ENCODE measurements around the gene MFSD12.
"Not testable (repeated sequence)": the region's sequence is repeated elsewhere in the genome, so short reads cannot be mapped to it uniquely, and the experiment has no call there.

Gene MFSD12

DNA sequence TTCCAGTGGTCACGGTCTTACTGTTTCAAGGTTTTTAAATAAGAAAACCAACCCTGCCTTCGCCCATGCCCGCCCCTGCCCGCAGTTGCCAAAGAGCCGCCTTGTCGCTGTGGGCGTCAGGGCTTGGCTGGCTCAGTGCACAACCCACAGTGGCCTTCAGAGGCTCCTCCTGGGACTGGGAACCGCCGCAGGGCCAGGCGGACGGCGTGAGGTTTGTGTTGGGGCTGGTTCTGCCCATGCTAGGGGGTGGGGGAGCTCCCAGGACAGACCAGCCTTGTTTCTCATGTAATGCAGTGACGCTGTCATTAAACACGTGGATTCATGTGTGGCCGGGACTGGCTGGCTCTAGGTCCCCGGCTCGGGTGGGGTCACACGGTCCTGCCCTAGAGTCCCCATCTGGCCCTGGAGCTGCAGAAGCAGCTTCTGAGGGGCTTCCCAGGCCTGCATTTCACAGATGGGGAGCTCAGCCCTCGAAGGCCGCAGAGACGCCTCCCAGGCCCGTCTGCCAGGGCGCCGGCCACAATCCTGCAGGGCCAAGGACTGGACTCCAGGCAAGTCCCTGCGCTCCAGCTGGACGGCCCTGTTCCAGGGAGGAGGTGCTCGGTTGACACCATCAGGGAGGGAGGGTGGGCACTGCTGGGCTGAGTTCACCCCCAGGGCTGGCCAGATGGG lies 20.8 kb downstream of the MFSD12 start:
- no peak for DNase-seq

DNA sequence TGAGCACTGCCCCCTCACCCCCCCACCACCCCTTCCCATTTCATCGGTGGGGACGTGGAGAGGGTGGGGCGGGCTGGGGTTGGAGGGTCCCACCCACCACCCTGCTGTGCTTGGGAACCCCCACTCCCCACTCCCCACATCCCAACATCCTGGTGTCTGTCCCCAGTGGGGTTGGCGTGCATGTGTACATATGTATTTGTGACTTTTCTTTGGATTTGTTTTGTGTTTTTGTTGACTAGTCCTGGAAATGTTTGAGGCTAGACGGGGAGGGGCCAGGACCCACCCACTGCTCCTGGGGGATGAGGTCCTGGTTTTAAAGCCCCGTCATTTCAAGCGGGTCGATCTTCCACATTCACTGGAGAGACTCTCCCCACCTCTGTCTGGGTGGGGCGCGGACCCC lies 21.4 kb downstream of the MFSD12 start:
- no peak for DNase-seq

DNA sequence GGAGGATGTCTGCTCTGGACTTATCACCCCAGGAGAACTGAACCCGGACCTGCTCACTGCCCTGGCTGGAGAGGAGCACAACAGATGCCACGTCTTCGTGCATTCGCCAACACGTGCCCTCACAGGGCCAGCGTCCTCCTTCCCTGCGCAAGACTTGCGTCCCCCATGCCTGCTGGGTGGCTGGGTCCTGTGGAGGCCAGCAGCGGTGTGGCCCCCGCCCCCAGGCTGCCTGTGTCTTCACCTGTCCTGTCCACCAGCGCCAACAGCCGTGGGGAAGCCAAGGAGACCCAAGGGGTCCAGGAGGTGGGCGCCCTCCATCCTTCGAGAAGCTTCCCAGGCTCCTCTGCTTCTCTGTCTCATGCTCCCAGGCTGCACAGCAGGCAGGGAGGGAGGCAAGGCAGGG lies 21.8 kb downstream of the MFSD12 start:
- no peak for DNase-seq

DNA sequence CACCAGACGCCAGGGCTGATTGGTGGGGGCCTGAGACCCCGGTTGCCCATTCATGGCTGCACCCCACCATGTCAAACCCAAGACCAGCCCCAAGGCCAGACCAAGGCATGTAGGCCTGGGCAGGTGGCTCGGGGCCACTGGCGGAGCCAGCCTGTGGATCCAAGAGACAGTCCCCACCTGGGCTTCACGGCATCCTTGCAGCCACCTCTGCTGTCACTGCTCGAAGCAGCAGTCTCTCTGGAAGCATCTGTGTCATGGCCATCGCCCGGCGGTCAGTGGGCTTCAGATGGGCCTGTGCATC lies 22.2 kb downstream of the MFSD12 start:
- no peak for DNase-seq

DNA sequence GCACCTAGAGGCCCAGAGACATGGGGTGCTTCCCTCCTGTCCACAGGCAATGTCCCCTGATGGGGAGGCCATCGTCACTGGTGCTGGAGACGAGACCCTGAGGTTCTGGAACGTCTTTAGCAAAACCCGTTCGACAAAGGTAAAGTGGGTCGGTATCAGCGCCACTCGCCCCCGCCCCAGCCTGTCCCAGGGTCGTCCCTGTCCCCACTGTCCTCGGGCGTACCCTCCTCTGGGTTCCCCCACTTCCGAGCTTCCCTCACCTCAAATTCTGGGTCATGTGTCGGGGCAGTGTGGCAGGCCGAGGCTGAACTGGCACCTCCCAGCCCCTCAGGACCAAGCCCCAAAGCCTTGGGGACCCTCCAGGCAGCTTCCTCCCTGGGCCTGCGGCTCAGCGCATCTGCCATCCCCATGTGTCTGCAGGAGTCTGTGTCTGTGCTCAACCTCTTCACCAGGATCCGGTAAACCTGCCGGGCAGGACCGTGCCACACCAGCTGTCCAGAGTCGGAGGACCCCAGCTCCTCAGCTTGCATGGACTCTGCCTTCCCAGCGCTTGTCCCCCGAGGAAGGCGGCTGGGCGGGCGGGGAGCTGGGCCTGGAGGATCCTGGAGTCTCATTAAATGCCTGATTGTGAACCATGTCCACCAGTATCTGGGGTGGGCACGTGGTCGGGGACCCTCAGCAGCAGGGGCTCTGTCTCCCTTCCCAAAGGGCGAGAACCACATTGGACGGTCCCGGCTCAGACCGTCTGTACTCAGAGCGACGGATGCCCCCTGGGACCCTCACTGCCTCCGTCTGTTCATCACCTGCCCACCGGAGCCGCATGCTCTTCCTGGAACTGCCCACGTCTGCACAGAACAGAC lies 22.8 kb downstream of the MFSD12 start:
- DNase-seq, result no peak

DNA sequence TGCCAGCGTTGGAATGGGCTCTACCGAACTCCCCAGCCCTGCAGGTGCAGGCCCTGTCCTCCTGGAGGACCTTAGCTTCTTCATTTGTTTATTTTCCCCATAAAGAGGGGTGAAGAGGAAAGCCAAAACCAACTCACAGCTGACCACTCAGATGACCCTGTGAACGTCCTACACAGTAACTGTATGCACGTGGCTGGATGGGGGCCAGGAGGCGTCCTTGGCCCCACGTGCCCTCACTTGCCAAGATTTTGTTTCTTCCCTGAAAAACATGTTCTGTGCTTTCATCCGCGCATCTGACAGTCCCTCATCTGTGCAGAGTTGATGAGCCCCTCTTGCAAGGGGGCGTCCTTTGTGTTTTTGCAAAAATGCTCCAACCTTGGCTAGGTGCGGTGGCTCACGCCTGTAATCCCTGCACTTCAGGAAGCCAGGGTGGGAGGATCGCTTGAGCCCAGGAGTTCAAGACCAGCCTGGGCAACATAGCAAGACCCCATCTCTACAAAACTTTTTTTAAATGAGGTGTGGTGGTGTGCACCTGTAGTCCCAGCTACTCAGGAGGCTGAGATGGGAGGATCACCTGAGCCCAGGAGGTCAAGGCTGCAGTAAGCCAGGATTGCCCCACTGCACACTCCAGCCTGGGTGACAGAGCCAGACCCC lies 23.7 kb downstream of the MFSD12 start:
- DNase-seq, result no peak

DNA sequence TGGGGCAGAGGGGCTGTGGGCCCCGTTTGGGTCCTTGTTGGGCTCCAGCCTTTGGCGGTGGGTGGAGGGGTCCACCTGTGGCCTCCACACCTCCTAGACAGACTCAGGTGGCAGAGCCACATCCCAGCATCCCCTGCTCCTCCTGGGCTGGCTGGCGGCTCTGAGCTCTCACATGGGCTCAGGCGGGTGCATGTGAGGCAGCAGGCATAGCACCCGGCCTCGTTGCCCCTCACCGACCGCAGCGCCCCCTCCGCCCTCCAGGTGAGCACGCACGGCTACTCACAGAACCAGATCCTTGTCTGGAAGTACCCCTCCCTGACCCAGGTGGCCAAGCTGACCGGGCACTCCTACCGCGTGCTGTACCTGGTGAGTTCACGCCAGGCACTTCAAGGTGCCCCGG lies 24.4 kb downstream of the MFSD12 start:
- DNase-seq, result no peak

DNA sequence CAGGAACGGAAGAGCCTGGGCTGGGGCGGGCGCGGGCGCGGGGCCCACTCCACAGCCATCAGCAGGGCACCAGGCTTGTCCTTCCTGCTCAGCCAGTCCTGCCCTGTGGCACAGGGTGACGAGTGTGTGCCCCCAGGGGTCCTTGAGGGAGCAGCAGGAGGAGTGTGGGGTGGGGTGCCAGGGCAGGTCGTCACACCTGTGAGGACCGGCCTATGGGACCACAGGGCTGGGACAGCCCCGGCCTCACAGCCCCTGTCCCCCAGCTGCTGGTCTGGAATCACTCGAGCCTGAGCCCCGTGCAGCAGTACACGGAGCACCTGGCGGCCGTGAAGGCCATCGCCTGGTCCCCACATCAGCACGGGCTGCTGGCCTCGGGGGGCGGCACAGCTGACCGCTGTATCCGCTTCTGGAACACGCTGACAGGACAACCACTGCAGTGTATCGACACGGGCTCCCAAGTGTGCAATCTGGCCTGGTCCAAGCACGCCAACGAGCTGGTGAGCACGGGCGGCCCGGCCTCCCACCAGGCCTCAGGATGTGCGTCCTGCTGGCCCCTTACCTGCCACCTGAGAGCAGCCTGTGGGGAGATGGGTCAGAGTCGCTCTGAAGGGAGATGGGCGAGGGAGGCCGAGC lies 25.1 kb downstream of the MFSD12 start:
- DNase-seq, result no peak

DNA sequence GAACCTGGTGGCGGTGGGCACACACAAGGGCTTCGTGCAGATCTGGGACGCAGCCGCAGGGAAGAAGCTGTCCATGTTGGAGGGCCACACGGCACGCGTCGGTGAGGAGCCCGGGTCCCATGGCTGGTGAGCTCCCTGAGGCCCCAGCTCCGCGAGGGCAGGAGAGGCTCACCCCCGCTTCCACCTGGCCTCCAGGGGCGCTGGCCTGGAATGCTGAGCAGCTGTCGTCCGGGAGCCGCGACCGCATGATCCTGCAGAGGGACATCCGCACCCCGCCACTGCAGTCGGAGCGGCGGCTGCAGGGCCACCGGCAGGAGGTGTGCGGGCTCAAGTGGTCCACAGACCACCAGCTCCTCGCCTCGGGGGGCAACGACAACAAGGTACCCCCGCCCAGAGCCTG lies 25.7 kb downstream of the MFSD12 start:
- no peak for DNase-seq

DNA sequence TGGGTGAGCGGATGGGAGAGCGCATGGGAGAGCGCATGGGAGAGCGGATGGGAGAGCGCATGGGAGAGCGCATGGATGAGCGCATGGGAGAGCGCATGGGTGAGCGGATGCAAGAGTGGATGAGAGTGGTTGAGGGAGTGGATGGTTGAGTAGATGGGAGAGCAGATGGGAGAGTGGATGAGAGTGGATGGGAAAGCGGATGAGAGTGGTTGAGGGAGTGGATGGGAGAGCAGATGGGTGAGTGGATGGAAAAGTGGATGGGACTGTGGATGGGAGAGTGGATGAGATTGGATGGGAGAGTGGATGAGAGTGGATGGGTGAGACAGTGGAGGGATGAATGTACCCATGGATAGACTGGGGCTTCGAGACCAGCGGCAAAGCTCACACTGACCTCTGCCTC lies 27.0 kb downstream of the MFSD12 start:
- no peak for DNase-seq

DNA sequence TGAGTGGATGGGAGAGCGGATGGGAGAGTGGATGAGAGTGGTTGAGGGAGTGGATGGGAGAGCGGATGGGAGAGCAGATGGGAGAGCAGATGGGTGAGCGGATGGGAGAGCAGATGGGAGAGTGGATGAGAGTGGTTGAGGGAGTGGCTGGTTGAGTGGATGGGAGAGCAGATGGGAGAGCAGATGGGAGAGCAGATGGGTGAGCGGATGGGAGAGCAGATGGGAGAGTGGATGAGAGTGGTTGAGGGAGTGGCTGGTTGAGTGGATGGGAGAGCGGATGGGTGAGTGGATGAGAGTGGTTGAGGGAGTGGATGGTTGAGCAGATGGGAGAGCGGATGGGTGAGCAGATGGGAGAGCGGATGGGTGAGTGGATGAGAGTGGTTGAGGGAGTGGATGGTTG lies 28.1 kb downstream of the MFSD12 start:
- not testable (repeated sequence) for DNase-seq

DNA sequence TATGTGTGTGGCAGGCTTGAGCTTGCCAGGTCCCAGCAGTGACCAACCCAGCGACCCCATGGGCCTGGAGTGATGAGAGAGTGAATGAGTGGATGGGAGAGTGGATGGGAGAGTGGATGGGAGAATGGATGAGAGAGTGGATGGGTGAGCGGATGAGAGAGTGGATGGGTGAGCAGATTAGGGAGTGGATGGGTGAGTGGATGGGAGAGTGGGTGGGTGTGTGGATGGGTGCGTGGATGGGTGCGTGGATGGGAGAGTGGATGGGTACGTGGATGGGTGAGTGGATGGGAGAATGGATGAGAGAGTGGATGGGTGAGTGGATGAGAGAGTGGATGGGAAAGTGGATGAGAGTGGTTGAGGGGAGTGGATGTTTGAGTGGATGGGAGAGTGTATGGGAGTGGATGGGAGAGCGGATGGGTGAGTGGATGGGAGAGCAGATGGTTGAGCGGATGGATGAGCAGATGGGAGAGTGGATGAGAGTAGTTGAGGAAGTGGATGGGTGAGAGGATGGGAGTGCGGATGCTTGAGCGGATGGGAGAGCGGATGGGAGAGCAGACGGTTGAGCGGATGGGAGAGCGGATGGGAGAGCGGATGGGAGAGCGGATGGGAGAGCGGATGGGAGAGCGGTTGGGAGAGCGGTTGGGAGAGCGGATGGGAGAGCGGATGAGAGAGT lies 28.7 kb downstream of the MFSD12 start:
- no peak for DNase-seq

DNA sequence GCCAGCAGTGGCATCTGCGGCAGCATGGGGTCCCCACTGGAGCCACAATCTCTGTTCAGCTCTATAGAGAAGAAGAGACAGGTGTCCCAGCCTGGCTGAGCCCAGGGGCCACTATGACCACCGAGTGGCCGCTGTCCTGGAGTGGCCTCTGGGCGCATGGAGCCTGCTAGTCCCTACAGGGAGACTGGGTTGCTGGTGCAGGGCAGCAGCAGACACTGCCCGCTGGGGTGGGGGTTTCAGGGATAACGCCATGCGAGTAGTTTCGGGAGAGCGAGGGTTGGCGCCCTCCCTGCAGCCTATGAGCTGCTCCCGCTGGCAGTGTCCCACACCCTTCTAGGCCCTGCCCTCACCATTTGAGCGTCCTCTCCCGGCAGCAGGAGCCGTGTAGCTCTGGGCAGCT lies 29.3 kb downstream of the MFSD12 start:
- no peak for DNase-seq

DNA sequence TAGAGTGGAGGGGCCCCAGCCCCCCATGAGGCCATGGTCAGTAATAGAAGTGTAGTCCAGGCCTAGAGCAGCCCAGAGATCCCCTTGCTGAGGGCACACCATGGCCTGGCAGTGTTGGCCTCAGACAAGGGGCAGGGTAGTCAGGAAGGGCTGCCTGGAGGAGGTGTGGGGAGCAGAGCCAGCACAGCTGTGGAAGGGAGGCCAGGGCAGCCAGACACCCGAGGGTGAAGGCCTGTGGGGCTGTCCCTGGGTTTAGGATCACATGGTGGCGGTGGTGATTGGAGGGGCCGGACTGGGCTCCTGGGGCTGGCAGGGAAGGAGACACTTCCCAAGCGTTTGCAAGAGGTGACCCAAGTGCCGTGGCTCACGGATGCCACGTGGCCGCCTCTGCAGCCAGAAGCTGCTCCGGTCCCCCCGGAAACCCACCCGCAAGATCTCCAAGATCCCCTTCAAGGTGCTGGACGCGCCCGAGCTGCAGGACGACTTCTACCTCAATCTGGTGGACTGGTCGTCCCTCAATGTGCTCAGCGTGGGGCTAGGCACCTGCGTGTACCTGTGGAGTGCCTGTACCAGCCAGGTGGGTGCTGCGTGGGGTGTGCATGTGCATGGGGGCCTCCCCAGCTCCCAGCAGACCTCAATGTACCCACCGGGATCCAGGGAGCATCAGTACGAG lies 30.0 kb downstream of the MFSD12 start:
- DNase-seq, result no peak

DNA sequence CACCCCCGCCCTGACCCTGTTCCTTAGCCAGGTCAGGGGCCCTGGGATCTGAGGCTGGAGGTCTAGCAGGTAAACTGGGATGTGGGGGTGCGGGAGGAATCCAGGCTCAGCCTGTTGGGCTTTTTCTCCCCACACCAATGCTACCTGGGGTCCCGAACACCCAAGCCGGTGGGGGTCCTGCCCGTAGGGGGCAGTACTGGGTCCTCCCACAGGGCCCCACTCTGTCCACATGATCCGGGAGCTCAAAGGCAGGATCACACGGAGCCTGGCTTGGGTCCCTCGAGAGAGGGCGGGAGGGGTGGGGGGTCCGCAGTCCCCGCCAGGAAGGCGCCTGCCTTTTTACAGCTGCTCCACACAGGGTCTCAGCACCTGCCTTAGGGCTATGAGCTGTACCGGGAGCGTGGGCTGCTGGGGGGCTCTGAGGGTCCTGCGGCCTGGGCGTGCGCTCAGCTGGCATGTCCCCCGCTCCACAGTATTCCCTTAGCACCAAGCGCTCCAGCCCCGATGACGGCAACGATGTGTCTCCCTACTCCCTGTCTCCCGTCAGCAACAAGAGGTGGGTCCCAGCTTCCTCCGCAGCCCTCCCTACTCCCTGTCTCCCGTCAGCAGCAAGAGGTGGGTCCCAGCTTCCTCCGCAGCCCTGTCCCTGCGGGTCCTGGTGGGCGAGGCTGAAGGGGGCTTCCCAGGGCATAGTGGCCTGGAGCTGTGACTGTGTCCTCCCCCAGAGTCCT lies 30.7 kb downstream of the MFSD12 start:
- DNase-seq, result no peak

DNA sequence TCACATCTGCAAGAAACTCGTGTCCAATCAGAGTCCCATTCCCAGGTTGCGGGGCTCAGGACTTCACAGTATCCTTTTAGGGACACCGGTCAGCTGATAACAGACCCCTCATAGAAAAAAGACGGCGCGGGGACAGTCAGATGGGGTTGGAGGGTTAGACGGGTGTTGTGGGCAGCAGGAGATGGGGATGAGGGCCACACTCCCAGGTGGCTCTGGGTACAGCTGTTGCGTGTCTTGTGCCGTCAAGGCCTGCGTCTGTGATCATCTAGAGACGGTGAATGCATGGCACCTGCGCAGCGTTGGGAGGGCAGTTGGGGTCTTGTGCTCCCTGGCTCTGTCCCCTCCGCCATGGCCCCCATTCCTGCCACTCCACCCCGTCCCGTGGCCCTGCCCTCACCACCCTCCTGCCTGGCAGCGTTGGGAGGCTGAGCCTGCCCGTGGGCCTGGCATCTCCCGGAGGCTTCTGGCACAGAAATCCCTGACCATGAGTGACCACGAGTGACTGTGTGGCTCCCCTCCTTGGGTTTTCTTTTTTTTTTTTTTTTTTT lies 32.4 kb downstream of the MFSD12 start:
- no peak for DNase-seq

DNA sequence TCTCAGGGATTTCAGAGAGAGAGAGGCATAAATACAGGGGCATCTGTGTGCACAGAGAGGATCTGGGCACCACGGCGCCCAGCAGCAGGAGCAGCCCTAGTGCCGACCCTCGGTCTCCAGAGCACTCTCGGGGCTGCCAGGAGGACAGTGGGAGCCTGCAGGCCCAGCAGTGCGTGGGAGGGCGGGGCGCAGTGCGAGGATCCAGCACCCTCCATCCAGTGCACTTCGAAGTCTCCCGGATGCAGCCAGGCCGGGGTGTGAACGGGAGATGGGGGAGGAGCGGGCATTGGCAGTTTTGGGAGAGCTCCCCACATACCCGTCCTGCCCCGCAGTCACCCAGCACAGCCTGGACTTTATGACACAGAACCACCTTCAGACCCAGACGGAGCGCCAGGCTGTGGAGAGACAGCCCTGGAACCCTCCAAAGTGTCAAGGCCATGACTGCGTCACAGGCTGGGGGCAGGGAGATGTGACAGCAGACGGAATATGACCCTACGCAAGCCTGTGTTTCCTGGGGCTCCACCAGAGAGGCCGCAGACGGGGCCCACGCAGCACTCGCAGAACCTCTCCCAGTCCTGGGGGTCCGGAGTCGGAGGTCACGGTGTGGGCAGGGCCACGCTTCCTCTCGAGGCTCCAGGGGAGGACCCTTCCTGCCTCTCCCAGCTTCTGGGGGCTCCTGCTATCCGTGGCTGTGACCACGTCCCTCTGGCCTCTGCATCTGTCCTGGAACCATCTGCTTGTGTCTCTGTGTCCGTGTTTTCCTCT lies 33.1 kb downstream of the MFSD12 start:
- DNase-seq, result no peak

DNA sequence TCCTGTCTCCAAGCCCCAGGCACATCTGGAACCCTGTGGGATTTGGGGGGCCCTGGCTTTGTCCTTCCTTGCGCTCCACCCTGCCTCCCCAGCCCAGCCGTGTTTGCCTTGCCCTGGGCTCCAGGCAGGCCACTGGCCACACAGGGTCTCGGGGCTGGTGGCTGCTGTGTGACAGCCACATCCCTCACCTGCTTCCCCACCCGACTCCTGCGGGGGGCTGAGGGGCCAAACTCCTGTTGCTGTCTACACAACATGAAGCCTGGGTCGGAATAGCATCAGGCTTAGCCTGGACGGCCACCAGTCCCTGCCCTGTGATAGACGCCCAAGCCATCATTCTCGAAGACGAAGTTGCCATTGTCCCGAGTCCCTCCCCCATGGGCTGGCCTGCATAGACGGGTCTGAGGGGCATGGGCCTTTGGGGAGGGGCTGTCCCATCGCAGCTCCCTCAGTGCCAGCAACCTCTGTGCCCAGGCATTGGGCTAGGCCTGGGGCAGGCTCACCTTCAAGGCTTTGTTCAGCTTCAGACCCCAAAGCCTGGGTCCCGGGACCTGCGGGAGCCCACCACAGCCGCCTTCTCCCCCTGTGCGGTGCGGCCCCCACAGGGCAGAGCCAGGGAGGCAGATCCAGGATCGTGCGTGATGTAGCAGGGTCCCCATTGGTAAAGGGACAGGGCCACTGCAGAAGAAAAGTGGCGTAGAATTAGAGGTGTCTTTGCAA lies 33.9 kb downstream of the MFSD12 start:
- no peak for DNase-seq

DNA sequence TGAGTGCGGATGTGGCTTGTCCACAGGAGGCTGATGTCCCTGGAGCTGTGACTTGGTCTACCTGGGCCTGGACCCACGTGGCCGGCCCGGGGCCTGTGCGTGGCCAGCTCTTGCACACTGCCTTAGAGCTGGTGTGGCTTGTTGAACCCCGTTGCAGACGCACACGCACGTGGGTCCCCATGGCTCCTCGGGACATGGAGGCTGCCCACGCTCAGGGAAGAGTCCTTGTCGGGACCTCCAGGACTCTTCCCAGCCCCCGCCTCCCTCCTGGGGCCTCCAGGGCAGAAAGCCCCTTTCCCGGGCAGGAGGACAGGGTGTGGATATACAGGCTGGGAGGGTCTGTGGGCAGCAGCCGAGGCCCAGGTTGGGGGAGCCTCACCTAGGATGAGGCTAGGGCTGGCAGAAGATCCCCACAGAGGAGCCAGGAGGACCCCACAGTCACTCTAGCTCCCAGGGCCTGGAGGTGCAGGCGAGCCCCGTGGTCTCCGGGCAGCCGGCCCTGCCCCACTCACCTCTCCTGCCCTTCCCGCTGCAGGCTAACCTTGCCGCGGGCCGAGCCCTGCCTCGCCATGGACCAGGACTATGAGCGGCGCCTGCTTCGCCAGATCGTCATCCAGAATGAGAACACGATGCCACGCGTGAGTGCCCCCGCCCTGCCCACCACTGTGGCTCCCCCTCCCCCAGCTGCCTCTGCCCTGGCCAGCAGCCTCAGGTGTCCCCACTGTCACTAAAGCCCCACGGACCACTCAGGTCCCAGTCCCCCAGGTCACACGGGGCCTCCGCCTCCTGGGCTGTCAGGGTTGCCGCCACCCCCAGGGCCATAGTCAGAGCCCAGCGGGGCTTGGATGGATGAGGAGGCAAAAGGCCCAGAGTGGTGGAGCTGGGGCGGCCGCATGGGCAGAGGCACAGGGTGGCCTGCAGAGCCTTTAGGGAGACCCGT lies 34.7 kb downstream of the MFSD12 start:
- DNase-seq, result no peak

Data from fibroblast of skin of abdomen (primary cell).